ENCODE data around the gene IL18RAP.

Gene IL18RAP

GRCh38 chr2:102463160-102463559, 40.2 kb downstream of the IL18RAP start:
- no peak for DNase-seq

- DNase-seq, result no peak
Measured at GRCh38 chr2:102470168-102470567, 47.2 kb downstream of the IL18RAP start.

GRCh38 chr2:102473020-102473419, 50.1 kb downstream of the IL18RAP start, which contains the start of gene SLC9A4:
Gene SLC9A4, plus strand, starts transcription at chr2:102473226. Its CDS starts 534 bp downstream, at chr2:102473760.
- DNase-seq, result no peak

- no peak for DNase-seq
Measured at GRCh38 chr2:102473631-102474030, 50.7 kb downstream of the IL18RAP start.

GRCh38 chr2:102474785-102475184, 51.8 kb downstream of the IL18RAP start:
- no peak for DNase-seq

GRCh38 chr2:102478686-102479470, 55.9 kb downstream of the IL18RAP start:
- DNase-seq, result no peak

- no peak for DNase-seq
Measured at GRCh38 chr2:102480285-102481195, 57.6 kb downstream of the IL18RAP start.

GRCh38 chr2:102481931-102482330, 59.0 kb downstream of the IL18RAP start:
- no peak for DNase-seq

GRCh38 chr2:102483086-102483485, 60.1 kb downstream of the IL18RAP start:
- no peak for DNase-seq

- DNase-seq, result no peak
Measured at GRCh38 chr2:102484310-102485061, 61.5 kb downstream of the IL18RAP start.

- no peak for DNase-seq
Measured at GRCh38 chr2:102485147-102485785, 62.3 kb downstream of the IL18RAP start.

GRCh38 chr2:102486941-102487702, 64.2 kb downstream of the IL18RAP start:
- DNase-seq, result no peak

- no peak for DNase-seq
Measured at GRCh38 chr2:102487761-102488462, 65.0 kb downstream of the IL18RAP start.

- no peak for DNase-seq
Measured at GRCh38 chr2:102489646-102490045, 66.7 kb downstream of the IL18RAP start.

GRCh38 chr2:102492006-102492405, 69.0 kb downstream of the IL18RAP start:
- no peak for DNase-seq

GRCh38 chr2:102494570-102494969, 71.6 kb downstream of the IL18RAP start:
- DNase-seq, result no peak

GRCh38 chr2:102498414-102498813, 75.5 kb downstream of the IL18RAP start:
- no peak for DNase-seq

- no peak for DNase-seq
Measured at GRCh38 chr2:102499558-102499957, 76.6 kb downstream of the IL18RAP start.
